Large intestine (tissue), 3 donors: ENCODE measurements around the gene OPCML. TPM values are rescaled to one million over a fixed set of nuclear protein-coding genes. Genes with fewer than 3 reads are reported as not detected.
A peak's percentile ranks its signal among the peaks of the same experiment; 100 is the strongest.

Source experiments
- DNase-seq, 2 donors: peaks; one replicate each; pipeline versions ENCODE4 v3.0.0 to v3.0.0-alpha.2; 2013
- H3K27ac ChIP-seq: one replicate; pipeline ENCODE4 v1.5.1; 2013; ENCODE audit warnings: low read length
- H3K27me3 ChIP-seq: 2 replicates; pipeline ENCODE4 v1.6.1; 2013; ENCODE audit warnings: low read length; ENCODE audit not compliant: control insufficient read depth, insufficient read depth
- H3K36me3 ChIP-seq: 2 replicates; pipeline ENCODE4 v1.6.1; 2013; ENCODE audit warnings: low read length; ENCODE audit not compliant: control insufficient read depth, insufficient read depth
- H3K4me1 ChIP-seq: one replicate; pipeline ENCODE4 v1.6.1; 2013; ENCODE audit warnings: low read length; ENCODE audit not compliant: control insufficient read depth, insufficient read depth
- H3K4me3 ChIP-seq: one replicate; pipeline ENCODE4 v1.5.1; 2013; ENCODE audit warnings: low read length
- H3K9me3 ChIP-seq: one replicate; pipeline ENCODE4 v1.6.1; 2013; ENCODE audit warnings: mild to moderate bottlenecking, low read depth, low read length, moderate library complexity; ENCODE audit not compliant: control insufficient read depth
- WGBS: methylation state at CpG from one replicate; pipeline ENCODE4 v1.1.5; 2013; ENCODE audit warnings: low lambda C conversion rate; ENCODE audit not compliant: insufficient coverage; 5-methylcytosine and 5-hydroxymethylcytosine counted together
- polyA plus RNA-seq: library from polyadenylated mRNA; unstranded; fragments of 120-200 nt; gene quantifications from one replicate; pipeline ENCODE4 v1.2.1, GENCODE V29; 2013

The OPCML gene
- polyA plus RNA-seq, 1 donor: 1.4 TPM

GRCh38 chr11:132983641-132983978 is 548.7 kb downstream of the OPCML start:
- no peaks in the 10 kb centered on the region for H3K36me3 ChIP-seq
- H3K27me3 ChIP-seq: peaks cover 2% of the 10 kb centered on the region
- H3K4me1 ChIP-seq: peaks cover 13% of the 10 kb centered on the region
- no CpG with 5 or more reads among the region's 1 CpG for WGBS
- no peaks in the 10 kb centered on the region for H3K9me3 ChIP-seq
- H3K27ac ChIP-seq: no peak overlapping the region
- no peak overlapping the region for H3K4me3 ChIP-seq
- DNase-seq: no peak

- H3K4me1 ChIP-seq: peaks cover 13% of the 10 kb centered on the region
- no peaks in the 10 kb centered on the region for H3K36me3 ChIP-seq
- 100% methylated on average over 1 of the region's 7 CpGs for WGBS
- peaks cover 2% of the 10 kb centered on the region for H3K27me3 ChIP-seq
- no peak overlapping the region for H3K4me3 ChIP-seq
- no peak for DNase-seq
- H3K9me3 ChIP-seq: no peaks in the 10 kb centered on the region
- no peak overlapping the region for H3K27ac ChIP-seq
Observed at GRCh38 chr11:132982772-132983640, 549.3 kb downstream of the OPCML start.

GRCh38 chr11:132981131-132981956 is 551.0 kb downstream of the OPCML start:
- H3K27me3 ChIP-seq: no peaks in the 10 kb centered on the region
- no peaks in the 10 kb centered on the region for H3K9me3 ChIP-seq
- peak; percentile 27 to 49 for DNase-seq
- peak overlapping the region; percentile 52 for H3K27ac ChIP-seq
- H3K36me3 ChIP-seq: no peaks in the 10 kb centered on the region
- 78% methylated on average over 3 of the region's 17 CpGs for WGBS
- no peak overlapping the region for H3K4me3 ChIP-seq
- H3K4me1 ChIP-seq: peaks cover 13% of the 10 kb centered on the region

- Histone ChIP-seq H3K4me3 (no peak overlapping the region), H3K4me1 (peaks cover 13% of the 10 kb centered on the region), H3K27ac (peak overlapping the region; percentile 52), H3K9me3 (no peaks in the 10 kb centered on the region), H3K36me3 (no peaks in the 10 kb centered on the region), H3K27me3 (no peaks in the 10 kb centered on the region)
- 22% methylated on average over 3 of the region's 8 CpGs for WGBS
- DNase-seq: peak; percentile 64 to 83
Observed at GRCh38 chr11:132980670-132981069, 551.6 kb downstream of the OPCML start.

- no peak for DNase-seq
- Histone ChIP-seq H3K27me3 (no peaks in the 10 kb centered on the region), H3K4me3 (no peak overlapping the region), H3K4me1 (peaks cover 13% of the 10 kb centered on the region), H3K27ac (no peak overlapping the region), H3K9me3 (no peaks in the 10 kb centered on the region), H3K36me3 (no peaks in the 10 kb centered on the region)
- WGBS: no CpG with 5 or more reads among the region's 4 CpGs
Observed at GRCh38 chr11:132977746-132978145, 554.6 kb downstream of the OPCML start.

GRCh38 chr11:132977241-132977640 is 555.1 kb downstream of the OPCML start:
- no peak overlapping the region for H3K4me3 ChIP-seq
- H3K27ac ChIP-seq: no peak overlapping the region
- peaks cover 13% of the 10 kb centered on the region for H3K4me1 ChIP-seq

GRCh38 chr11:132976115-132976514 is 556.2 kb downstream of the OPCML start:
- Histone ChIP-seq H3K4me3 (no peak overlapping the region), H3K4me1 (peaks cover 11% of the 10 kb centered on the region), H3K36me3 (no peaks in the 10 kb centered on the region), H3K9me3 (no peaks in the 10 kb centered on the region), H3K27me3 (no peaks in the 10 kb centered on the region), H3K27ac (no peak overlapping the region)
- DNase-seq: no peak
- 100% methylated on average over 2 of the region's 5 CpGs for WGBS

More at GRCh38 chr11:132977241-132977640, 555.1 kb downstream of the OPCML start:
- H3K27me3 ChIP-seq: no peaks in the 10 kb centered on the region
- H3K36me3 ChIP-seq: no peaks in the 10 kb centered on the region
- DNase-seq: no peak
- no peaks in the 10 kb centered on the region for H3K9me3 ChIP-seq
- no CpG with 5 or more reads among the region's 2 CpGs for WGBS

- no peak overlapping the region for H3K4me3 ChIP-seq
- H3K36me3 ChIP-seq: no peaks in the 10 kb centered on the region
- H3K27ac ChIP-seq: no peak overlapping the region
- no peaks in the 10 kb centered on the region for H3K27me3 ChIP-seq
- H3K9me3 ChIP-seq: no peaks in the 10 kb centered on the region
- WGBS: no CpG with 5 or more reads among the region's 6 CpGs
- no peak for DNase-seq
- H3K4me1 ChIP-seq: no peaks in the 10 kb centered on the region
Observed at GRCh38 chr11:132973686-132974085, 558.6 kb downstream of the OPCML start.

GRCh38 chr11:132972565-132972964 is 559.7 kb downstream of the OPCML start:
- DNase-seq: no peak
- H3K27me3 ChIP-seq: no peaks in the 10 kb centered on the region
- H3K27ac ChIP-seq: no peak overlapping the region
- H3K4me1 ChIP-seq: no peaks in the 10 kb centered on the region
- H3K4me3 ChIP-seq: no peak overlapping the region
- no peaks in the 10 kb centered on the region for H3K36me3 ChIP-seq
- WGBS: no CpG with 5 or more reads among the region's 3 CpGs
- no peaks in the 10 kb centered on the region for H3K9me3 ChIP-seq

- no CpG with 5 or more reads among the region's 4 CpGs for WGBS
- no peak for DNase-seq
- H3K27me3 ChIP-seq: no peaks in the 10 kb centered on the region
Observed at GRCh38 chr11:132971351-132971750, 561.0 kb downstream of the OPCML start.

More at GRCh38 chr11:132971351-132971750, 561.0 kb downstream of the OPCML start:
- no peaks in the 10 kb centered on the region for H3K4me1 ChIP-seq
- H3K27ac ChIP-seq: no peak overlapping the region
- H3K36me3 ChIP-seq: no peaks in the 10 kb centered on the region
- H3K9me3 ChIP-seq: no peaks in the 10 kb centered on the region
- no peak overlapping the region for H3K4me3 ChIP-seq
